Measurements from ENCODE around the gene NSFL1C.

DNA sequence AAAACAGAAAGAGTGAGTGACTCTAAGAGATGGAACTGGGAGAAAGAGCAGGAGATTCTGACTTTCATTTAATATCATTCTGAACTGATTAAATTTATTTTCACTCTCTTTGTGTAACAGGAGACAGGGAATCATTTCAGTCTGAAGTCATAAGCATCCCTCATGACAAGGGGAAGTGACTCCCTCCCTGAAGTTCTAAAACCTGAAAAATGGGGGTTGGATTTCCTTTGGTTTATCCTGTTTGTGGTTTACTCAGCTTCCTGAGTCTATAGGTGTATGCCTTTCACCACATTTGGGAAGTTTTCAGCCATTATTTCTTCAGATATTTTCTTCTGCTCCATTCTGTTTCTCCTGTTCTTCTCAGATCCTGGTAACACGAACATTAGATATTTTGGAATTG is 70.4 kb downstream of the NSFL1C start:
- no peak for TF ChIP-seq MEIS2 (IDR thresholded peaks at IDR 0.05; ENCODE audit: partially characterized antibody)
- TF ChIP-seq TAF7 (tag; IDR thresholded peaks at IDR 0.05) = no peak
- no peak for TF ChIP-seq SIN3A (IDR thresholded peaks at IDR 0.05; ENCODE audit: borderline replicate concordance in 2 of 2, control insufficient read depth in 1 of 2, low read depth in 2 of 2, low read length in 2 of 2)
- TF ChIP-seq HCFC1 (IDR thresholded peaks at IDR 0.05; ENCODE audit: low read depth, low read length) = no peak
- TF ChIP-seq, protein P1, sequence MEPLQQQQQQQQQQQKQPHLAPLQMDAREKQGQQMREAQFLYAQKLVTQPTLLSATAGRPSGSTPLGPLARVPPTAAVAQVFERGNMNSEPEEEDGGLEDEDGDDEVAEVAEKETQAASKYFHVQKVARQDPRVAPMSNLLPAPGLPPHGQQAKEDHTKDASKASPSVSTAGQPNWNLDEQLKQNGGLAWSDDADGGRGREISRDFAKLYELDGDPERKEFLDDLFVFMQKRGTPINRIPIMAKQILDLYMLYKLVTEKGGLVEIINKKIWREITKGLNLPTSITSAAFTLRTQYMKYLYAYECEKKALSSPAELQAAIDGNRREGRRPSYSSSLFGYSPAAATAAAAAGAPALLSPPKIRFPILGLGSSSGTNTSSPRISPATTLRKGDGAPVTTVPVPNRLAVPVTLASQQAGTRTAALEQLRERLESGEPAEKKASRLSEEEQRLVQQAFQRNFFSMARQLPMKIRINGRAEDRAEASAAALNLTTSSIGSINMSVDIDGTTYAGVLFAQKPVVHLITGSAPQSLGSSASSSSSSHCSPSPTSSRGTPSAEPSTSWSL (CRISPR knock-in tag; IDR thresholded peaks at IDR 0.05; ENCODE audit: borderline replicate concordance) = no peak
- TF ChIP-seq, protein P2, sequence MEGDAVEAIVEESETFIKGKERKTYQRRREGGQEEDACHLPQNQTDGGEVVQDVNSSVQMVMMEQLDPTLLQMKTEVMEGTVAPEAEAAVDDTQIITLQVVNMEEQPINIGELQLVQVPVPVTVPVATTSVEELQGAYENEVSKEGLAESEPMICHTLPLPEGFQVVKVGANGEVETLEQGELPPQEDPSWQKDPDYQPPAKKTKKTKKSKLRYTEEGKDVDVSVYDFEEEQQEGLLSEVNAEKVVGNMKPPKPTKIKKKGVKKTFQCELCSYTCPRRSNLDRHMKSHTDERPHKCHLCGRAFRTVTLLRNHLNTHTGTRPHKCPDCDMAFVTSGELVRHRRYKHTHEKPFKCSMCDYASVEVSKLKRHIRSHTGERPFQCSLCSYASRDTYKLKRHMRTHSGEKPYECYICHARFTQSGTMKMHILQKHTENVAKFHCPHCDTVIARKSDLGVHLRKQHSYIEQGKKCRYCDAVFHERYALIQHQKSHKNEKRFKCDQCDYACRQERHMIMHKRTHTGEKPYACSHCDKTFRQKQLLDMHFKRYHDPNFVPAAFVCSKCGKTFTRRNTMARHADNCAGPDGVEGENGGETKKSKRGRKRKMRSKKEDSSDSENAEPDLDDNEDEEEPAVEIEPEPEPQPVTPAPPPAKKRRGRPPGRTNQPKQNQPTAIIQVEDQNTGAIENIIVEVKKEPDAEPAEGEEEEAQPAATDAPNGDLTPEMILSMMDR (IDR thresholded peaks at IDR 0.05 in 2 of 3, conservative IDR thresholded peaks at IDR 0.05 in 1 of 3; ENCODE audit: insufficient read depth in 2 of 3, low read depth in 1 of 3, low read length in 3 of 3) = no peak
- no peak for TF ChIP-seq TAF1 (IDR thresholded peaks at IDR 0.05; ENCODE audit: control insufficient read depth, extremely low read depth, insufficient read depth, low read length, severe bottlenecking)
- TF ChIP-seq ZSCAN29 (IDR thresholded peaks at IDR 0.05) = no peak
- no peak for TF ChIP-seq CEBPB (tag; IDR thresholded peaks at IDR 0.05)
- no peak for TF ChIP-seq SMAD3 (CRISPR knock-in tag; conservative IDR thresholded peaks at IDR 0.05)
- TF ChIP-seq EP300 (IDR thresholded peaks at IDR 0.05; ENCODE audit: low read length) = no peak
- TF ChIP-seq, protein P3, sequence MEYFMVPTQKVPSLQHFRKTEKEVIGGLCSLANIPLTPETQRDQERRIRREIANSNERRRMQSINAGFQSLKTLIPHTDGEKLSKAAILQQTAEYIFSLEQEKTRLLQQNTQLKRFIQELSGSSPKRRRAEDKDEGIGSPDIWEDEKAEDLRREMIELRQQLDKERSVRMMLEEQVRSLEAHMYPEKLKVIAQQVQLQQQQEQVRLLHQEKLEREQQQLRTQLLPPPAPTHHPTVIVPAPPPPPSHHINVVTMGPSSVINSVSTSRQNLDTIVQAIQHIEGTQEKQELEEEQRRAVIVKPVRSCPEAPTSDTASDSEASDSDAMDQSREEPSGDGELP (CRISPR knock-in tag; IDR thresholded peaks at IDR 0.05; ENCODE audit: borderline replicate concordance) = no peak
- no peak for TF ChIP-seq ZNF668 (CRISPR knock-in tag; IDR thresholded peaks at IDR 0.05)
